Erythroblast (primary cell): ENCODE data around the gene MC2R.

Source experiments
- GATA1 ChIP-seq: IDR thresholded peaks from 2 replicates; pipeline ENCODE4 v1.6.1; 2011; ENCODE audit warnings: low read depth, mild to moderate bottlenecking, control low read depth, low read length, moderate library complexity
- POLR2A ChIP-seq: IDR thresholded peaks from 2 replicates; pipeline ENCODE4 v1.6.1; 2011; ENCODE audit warnings: mild to moderate bottlenecking, low read length

DNA sequence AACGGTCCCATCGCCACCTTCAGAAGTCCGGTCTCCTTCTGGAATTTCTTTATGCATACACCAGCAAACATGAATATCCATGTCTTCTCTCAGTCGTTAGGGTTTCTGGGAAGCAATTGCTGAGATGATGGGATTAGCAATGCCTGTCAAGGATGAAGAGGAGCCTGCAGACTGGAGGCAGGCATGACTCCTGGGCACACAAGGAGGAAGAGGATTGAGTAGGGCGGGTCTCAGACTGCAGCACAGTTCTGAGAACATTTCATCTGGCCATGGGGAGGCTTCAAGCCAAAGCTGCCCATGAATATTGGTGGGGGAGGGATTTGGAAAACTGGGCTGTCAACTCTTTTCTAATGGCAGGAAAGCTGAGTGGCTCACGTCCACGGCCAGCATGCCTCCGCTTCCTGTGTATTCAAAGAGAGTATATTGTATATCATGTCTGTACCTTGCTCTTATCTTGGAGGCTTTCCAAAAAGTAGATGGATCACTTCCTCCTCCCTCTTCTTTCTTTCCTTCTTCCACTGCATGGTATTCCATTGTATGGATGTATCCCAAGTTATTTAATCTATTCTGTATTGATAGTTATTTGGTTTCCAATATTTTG, 24.5 kb downstream of the MC2R start:
- TF ChIP-seq POLR2A (no peak), GATA1 (no peak)
